Effector CD4-positive, alpha-beta T cell (primary cell): ENCODE results near the gene EDC3.
"Not testable (repeated sequence)": the region's sequence is repeated elsewhere in the genome, so short reads cannot be mapped to it uniquely, and the experiment has no call there.

Source experiments
- DNase-seq: peaks from one replicate; pipeline ENCODE4 v3.0.0-alpha.2; 2020

EDC3 gene

DNA sequence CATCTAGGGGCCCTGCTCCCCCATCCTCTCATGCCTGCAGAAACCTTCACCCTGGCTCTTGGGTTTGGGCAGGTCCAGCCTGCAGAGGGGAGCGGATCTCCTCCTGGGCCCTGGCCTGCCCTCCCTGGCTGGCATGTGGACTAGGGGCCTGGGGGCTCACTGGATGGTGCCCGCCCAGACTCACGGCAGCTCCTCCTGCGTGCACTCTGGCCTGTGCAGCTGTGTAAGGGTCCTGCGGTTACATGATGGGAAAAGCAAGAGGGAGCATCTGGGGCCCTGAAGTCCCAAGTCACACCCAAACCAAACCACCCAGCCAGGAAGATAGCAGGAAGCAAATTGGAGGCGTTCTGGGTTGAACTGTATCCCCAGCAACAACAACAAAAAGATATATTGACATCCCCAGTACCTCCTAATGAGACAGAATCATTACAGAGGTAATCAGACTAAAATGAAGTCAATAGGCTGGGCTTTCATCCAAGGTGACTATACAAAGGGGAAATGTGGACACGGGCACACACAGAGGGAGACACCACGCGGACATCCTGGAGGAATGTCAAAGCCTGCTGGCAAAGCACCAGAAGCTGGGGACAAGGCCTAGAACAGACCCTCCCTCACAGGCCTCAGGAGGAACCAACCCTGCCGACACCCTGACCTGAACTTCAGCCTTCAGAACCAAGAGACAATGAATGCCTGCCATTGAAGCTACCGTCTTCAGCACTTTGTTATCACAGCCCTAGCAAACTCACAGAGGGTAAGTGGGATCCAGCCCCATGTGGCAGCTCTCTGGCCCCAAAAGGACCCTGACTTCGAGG lies 90.6 kb downstream of the EDC3 start:
- no peak for DNase-seq

DNA sequence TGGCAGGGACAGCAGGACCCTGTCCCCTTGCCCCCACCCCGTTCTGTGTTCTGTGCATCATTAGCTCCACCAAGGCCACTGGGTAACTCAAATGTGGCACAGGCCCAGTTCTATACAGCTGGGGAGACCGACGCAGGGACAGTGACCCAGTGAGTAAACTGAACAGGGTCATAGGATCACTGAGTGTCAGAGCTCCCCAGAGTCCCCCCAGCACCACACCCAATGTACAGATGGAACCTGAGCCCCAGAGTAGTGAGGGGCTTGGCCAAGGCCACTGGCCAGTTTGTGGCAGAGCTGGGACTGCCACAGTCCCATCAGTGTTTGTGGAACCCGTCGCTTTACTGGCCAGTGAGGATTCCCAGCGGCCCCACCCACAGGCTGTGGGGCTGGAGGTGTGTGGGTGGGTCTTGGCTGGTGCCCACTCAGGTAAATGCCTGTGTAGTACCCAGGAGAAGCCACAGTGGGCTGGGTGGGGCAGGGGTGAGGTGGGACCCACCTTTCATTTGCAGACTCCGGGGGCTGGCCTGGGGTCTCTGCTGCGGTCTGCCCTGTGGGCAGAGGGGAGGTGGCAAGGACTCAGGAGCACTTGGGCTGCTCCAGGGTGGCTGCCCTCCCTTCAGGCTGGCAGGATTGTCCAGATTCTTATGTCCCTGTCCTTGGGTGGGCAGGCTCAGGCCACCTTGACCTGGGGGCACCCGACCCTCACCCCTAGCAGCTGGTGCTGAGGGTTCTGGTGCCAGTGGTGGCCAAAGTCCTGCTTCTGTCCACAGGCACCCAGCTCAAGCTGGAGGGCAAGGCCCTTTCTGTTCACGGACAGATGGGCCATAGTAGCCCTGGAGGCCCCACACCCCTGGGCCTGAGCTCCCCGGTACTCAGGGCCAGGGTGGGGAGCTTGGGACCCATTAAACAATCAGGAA lies 91.8 kb downstream of the EDC3 start:
- no peak for DNase-seq

DNA sequence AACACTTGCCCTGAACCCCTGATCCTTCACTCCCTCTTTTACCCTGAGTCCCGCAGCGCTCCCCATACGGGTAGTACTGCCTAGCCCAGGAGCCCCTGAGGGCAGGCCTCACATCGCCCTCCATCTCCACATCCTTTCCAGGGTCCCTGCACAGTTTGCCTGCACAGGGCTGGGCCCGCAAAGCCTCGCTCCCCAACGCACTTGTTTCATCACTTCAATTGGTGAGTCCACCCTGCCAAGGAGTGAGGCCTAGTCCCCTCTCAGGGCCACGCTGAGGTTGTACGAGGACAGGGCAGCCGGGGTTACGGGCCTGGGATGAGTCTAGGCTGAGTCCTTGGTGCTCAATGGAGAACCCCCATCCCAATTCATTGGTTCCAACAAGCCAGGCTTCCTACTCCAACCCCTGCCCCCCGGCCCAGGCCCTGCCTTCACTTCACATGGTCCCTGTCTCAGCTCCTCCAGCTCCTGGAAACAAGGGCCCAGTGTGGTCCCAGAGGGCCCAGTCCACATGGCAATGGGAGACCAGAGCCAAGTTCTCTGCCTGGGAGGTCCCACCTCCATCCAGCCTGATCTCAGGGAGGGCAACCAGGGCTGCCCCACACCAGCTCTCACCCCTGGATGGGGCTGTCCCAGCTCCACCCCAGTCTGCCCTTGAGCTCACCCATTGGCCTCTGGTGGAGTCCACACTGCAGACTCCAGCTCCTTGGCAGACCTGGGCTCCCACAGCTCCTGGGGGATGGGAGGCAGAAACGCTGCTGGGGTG lies 92.6 kb downstream of the EDC3 start:
- no peak for DNase-seq

DNA sequence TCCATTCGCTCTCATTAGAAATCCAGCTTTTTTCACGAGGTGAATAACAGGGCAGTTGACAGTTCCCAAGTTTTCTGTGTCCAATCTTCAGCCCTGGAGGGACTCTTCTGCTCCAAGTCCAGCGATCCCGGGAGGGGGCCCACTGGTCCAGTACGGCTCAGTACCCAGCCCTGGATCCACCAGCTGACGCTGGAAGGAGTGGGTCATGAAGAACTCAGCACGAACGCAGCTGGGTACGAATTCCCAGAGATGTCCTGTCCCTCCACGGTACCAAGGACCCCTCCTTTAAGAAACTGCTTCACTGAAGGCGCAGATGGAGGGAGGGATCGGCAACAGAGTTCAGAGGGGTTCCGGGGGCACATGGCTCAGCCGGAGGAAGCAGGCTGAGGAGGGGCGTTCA lies 96.7 kb downstream of the EDC3 start:
- DNase-seq, result no peak

DNA sequence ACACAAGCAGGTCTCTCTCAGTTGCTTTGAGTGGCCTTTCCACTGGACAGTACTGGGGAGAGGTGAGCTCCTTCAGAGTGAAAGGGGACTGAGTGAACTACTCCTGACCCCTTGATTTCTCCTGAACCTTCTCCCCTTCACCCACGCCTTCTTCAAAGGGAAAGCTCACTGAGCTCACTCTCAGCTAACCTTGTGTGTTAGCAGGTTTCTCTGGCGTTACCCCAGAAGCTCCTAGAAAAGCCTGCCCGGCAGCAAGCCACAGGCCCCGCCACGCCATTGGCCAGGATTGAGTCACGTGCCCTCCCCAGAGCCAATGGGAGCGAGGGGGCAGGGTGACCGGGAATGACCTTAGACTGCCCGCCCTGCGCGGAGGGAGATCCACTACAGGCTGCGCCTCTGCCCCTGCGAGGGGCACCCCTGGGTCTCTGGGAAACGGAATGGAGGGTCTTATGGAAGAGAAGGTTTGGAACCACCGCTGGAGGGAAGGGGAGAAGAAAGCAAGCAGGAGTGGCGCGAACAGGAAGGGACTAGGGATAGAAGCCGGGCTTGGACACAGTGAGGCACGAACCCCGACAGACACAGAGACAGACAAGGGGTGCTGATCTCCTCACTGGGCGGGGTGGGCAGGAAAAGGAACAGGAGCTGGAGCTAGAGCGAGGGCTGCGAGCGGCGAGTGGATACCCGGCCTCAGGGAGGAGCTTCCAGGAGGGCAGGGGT lies 97.5 kb downstream of the EDC3 start:
- DNase-seq, result peak; percentile 84

DNA sequence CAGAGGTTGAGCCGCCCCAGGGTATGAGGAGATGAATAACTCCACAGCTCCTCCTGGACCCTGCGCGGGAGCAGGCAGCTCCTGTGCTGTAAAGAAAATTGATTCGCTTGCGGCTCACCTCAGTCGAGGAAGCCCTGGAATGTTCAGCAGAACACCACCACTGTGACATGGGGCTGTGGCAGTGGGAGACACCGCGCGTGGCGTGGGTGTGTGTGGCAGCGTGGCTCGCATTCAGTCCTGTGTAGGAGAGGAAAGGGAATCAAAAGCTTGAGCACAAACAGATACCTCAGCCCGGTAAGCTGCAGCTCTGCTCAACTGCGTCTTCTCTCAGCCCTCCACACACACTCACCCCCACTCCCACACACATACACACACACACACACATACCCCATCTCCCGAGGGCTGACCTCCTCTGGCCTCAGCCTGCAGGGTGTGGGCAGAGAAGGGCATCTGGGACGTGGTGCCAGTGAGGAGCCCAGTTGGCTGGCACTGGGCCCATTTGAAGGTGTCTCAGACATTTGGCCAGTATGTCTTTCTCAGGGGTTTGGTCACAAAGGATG lies 98.6 kb downstream of the EDC3 start:
- DNase-seq, result not testable (repeated sequence)

DNA sequence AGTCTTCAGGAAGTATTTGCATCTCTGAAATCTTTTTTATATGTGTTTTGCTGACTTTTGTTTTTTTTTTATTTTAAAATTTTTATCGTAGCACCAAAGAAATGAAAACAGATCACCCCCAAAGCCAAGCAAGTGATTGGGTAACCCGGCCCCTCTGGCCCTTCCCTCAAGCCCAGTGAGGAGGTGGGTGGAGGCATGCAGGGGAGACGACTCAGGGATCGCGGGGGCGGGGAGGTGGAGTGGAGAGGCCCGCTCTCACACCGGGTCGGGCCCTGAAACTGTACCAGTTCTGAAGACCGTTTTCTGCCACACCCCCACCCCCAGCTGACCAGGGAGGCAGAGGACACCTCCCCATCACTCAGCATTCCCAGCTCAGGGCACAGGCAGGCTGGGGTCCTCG lies 99.1 kb downstream of the EDC3 start:
- not testable (repeated sequence) for DNase-seq

DNA sequence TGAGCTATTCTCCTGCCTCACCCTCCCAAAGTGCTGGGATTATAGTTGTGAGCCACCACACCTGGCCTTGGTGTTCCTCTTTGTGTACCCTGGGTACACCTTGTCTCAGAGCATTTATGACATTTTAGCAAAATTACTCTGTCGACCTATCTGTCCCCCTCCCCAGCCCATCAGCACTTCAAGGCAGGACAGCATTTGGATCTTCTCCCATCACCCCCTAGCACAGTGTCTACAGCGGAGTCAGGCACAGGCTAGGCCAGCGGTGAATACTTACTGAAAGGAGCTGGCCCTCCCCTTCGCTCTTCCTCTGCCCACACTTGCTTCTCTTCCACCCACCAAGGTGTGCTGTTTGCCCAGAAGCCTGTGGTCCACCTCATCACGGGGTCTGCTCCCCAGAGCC lies 100.6 kb downstream of the EDC3 start:
- no peak for DNase-seq

DNA sequence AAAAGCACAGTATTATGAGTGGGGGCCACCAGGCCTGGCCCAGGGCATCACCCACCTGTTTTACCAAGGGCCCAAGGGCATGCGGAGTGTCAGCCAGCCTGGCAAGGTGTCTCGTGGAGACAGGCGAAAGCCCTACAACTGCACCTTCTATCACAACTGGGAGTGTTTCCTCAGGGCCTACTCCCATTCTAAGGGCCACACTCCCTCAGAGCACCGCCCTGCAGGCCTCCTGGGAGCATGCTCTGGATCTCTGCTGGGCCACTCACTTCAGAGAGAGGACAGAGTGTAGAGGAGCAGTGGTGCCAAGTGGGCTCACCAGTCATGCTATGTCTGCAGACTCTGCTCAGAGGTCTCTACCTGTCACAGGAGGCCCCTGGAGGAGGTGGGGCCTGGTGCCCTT lies 101.4 kb downstream of the EDC3 start:
- DNase-seq, result no peak

DNA sequence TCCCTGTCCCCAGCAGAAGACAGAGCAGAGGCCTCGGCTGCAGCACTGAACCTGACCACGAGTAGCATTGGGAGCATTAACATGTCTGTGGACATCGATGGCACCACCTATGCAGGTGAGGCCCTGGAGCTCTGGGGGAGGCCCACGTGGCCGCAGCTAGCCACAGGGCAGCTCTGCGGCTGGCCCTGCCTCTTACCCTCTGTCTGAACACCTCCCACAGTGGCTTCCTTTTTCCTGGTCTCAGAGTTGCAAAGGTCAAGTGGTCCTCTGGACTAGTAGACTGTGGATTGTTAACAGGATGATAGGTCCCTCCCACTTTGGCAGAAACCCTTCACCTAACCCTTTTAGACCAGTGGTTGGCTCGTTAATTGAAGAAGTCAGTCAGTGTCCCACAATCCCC lies 102.7 kb downstream of the EDC3 start:
- DNase-seq, result no peak

DNA sequence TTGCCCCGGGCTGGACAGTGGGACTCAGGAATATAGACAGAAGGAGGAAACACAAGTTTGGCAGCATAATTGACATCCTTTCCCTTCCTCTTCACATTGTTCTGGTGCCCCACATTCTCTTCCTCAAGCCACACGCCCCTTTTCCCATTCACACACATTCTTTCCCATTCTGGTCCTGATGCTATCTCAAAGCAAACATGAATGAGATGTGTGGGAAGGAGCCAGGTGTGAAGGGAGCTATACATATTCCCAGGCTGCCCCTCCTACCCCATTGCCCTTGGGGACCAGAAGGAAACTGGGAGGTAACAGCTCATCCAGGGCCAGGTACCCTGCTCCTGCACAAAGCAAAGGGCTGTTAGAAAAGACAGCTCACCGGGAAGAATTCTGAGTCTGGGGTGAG lies 103.6 kb downstream of the EDC3 start:
- no peak for DNase-seq

DNA sequence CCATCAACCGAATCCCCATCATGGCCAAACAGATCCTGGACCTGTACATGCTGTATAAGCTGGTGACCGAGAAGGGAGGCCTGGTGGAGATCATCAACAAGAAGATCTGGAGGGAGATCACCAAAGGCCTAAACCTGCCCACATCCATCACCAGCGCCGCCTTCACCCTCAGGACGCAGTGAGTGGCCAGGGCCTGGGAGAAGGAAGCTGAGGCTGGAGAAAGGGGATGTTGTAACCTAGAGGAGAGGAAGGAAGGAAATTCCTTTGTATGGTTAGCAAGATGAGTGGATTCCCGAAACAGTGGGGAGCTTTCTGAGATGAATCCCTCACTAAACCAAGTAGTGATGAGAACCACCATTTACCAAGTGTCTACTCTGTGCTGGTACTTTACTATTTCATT lies 106.0 kb downstream of the EDC3 start:
- DNase-seq, result no peak

DNA sequence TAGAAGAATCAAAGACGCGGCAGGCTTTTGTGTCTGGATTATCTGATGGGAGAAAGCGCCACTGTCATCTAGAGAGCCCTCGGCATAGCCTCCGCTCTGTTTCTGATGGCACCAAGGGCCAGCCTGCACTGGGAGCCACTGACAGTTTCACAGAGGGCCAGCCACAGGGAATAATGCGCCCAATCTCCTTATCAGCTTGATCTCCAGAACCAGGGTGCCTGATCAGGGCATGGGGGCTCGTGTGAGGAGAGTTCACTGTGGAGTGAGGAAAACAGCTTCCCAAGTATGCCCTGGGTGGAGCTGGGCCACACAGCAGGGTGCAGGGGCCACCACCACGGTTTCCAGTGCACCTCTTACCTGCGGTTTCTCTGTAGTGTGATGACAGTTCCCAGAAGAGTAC lies 110.0 kb downstream of the EDC3 start:
- no peak for DNase-seq

DNA sequence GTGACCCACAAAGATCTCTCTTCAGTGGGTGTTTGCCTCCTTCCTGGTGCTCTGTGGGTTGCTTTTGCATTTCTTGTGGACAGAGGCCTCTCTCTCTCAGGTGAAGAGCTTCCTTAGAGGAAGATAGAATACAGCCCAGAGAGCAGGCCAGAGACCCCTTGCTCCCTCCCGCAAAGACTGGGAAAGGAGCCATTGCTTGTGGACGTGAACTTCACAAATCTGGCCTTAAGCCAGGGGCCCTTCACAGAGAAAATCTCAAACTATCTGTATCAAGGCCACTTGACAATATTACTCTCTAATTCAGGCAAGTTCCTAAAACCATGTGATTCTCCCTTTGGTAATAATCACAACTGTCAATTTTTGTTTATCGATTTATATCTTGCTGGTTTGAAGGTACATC lies 110.6 kb downstream of the EDC3 start:
- DNase-seq, result no peak

DNA sequence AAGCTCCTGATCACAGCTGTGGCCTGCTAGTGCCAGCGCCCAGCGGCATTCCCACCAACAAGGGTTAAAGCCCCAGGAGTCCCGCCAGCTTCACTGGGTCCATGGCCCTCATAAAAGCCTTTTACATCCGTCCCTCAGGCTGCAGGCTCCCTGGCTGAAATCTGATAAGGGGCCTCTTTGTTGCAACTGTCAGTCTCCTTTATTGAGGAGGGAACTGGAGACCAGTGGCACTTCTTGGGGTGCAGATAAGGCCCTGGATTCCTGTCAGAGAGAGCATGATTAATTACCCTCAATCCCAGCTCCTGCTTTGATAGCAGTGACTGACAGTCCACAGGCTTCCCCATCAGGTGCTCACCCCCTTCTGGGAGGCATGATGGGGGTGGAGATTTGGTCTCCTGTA lies 111.0 kb downstream of the EDC3 start:
- no peak for DNase-seq

DNA sequence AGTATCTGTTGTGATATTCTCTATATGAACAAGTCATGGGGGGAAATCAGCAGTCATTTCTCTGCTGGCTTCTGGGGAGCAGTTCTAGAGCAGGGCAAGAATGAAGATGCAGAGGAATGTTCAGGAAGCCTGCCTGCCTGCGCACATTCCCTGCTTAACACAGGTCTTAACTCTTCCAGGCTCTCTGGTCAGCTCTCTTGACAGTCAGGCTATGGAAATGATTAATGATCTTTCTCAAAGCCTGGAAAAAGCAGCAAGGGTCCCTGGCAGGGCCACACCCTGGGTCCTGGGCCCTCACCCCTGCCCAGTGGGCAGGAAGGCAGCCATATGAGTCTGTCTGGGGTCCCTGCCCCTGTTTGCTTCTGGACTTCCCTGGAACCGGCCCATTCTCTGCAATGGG lies 111.6 kb downstream of the EDC3 start:
- no peak for DNase-seq
